HG02973 (cell line): ENCODE measurements around the gene CHD6.

Experiments used
- ATAC-seq: cut with Tn5 transposase; IDR thresholded peaks from one replicate; pipeline ENCODE4 v1.9.1; 2021; ENCODE audit warnings: moderate library complexity; ENCODE audit not compliant: unreplicated experiment

The CHD6 gene

GRCh38 chr20:41359541-41360011 is 258.6 kb downstream of the CHD6 start:
- ATAC-seq: no peak

- ATAC-seq: no peak
Observed at GRCh38 chr20:41358717-41359116, 259.5 kb downstream of the CHD6 start.

GRCh38 chr20:41358230-41358629 is 259.9 kb downstream of the CHD6 start:
- no peak for ATAC-seq

- ATAC-seq: no peak
Observed at GRCh38 chr20:41357424-41358163, 260.6 kb downstream of the CHD6 start.

GRCh38 chr20:41356951-41357350 is 261.2 kb downstream of the CHD6 start:
- ATAC-seq: no peak

GRCh38 chr20:41355598-41356203 is 262.5 kb downstream of the CHD6 start:
- ATAC-seq: no peak

GRCh38 chr20:41355192-41355591 is 263.0 kb downstream of the CHD6 start:
- no peak for ATAC-seq

- no peak for ATAC-seq
Observed at GRCh38 chr20:41353530-41353929, 264.6 kb downstream of the CHD6 start.

- no peak for ATAC-seq
Observed at GRCh38 chr20:41352666-41353065, 265.5 kb downstream of the CHD6 start.

- no peak for ATAC-seq
Observed at GRCh38 chr20:41352106-41352505, 266.1 kb downstream of the CHD6 start.
